H9 (cell line): ENCODE data around the gene MYO18B. TPM values are rescaled to one million over a fixed set of nuclear protein-coding genes. Genes with fewer than 3 reads are reported as not detected.

ENCODE experiments used
- DNase-seq: peaks from one replicate; pipeline ENCODE4 v3.0.0-alpha.2; 2017
- H2AFZ ChIP-seq: one replicate; pipeline ENCODE4 v1.6.1; 2013; ENCODE audit warnings: mild to moderate bottlenecking, low read length, control low read depth, moderate library complexity
- H2AK5ac ChIP-seq: 2 replicates; pipeline ENCODE4 v1.6.1; 2013; ENCODE audit warnings: low read length, control low read depth, mixed read lengths; ENCODE audit not compliant: insufficient read length
- H2BK120ac ChIP-seq: one replicate; pipeline ENCODE4 v1.6.1; 2013; ENCODE audit warnings: low read depth, mild to moderate bottlenecking, low read length, control low read depth, inconsistent platforms; ENCODE audit not compliant: poor library complexity, severe bottlenecking
- H2BK12ac ChIP-seq: 2 replicates; pipeline ENCODE4 v1.6.1; 2013; ENCODE audit warnings: low read length, control low read depth, mixed read lengths, low read depth; ENCODE audit not compliant: insufficient read length
- H2BK15ac ChIP-seq: 2 replicates; pipeline ENCODE4 v1.6.1; 2013; ENCODE audit warnings: low read depth, low read length, control low read depth
- H2BK20ac ChIP-seq: one replicate; pipeline ENCODE4 v1.6.1; 2013; ENCODE audit warnings: low read depth, mild to moderate bottlenecking, low read length, control low read depth, inconsistent platforms; ENCODE audit not compliant: poor library complexity, severe bottlenecking
- H2BK5ac ChIP-seq: 2 replicates; pipeline ENCODE4 v1.6.1; 2013; ENCODE audit warnings: low read length, control low read depth, mixed read lengths; ENCODE audit not compliant: insufficient read length
- H3K14ac ChIP-seq: 2 replicates; pipeline ENCODE4 v1.6.1; 2013; ENCODE audit warnings: low read length, control low read depth; ENCODE audit not compliant: insufficient read depth
- H3K18ac ChIP-seq: 2 replicates; pipeline ENCODE4 v1.6.1; 2013; ENCODE audit warnings: low read depth, mild to moderate bottlenecking, mixed read lengths, low read length, control low read depth; ENCODE audit not compliant: insufficient read length
- H3K23ac ChIP-seq: 2 replicates; pipeline ENCODE4 v1.6.1; 2013; ENCODE audit warnings: low read length, control low read depth, mixed read lengths, low read depth; ENCODE audit not compliant: insufficient read length
- H3K23me2 ChIP-seq: 2 replicates; pipeline ENCODE4 v1.6.1; 2013; ENCODE audit warnings: low read depth, mild to moderate bottlenecking, mixed read lengths, low read length, control low read depth; ENCODE audit not compliant: insufficient read length, poor library complexity, severe bottlenecking
- H3K27ac ChIP-seq: 2 replicates; pipeline ENCODE4 v1.5.1; 2013; ENCODE audit warnings: low read length, control low read depth, mixed read lengths, low read depth; ENCODE audit not compliant: insufficient read length
- H3K27me3 ChIP-seq: 2 replicates; pipeline ENCODE4 v1.6.1; 2013; ENCODE audit warnings: low read length, control low read depth, inconsistent platforms; ENCODE audit not compliant: insufficient read depth
- H3K4ac ChIP-seq: 2 replicates; pipeline ENCODE4 v1.6.1; 2013; ENCODE audit warnings: low read depth, mild to moderate bottlenecking, control low read depth, inconsistent platforms, low read length, moderate library complexity
- H3K4me1 ChIP-seq: 2 replicates; pipeline ENCODE4 v1.6.1; 2013; ENCODE audit warnings: low read length, control low read depth, inconsistent platforms; ENCODE audit not compliant: insufficient read depth
- H3K4me2 ChIP-seq: 2 replicates; pipeline ENCODE4 v1.6.1; 2013; ENCODE audit warnings: low read length, control low read depth, mixed read lengths; ENCODE audit not compliant: insufficient read length, insufficient read depth
- H3K56ac ChIP-seq: 2 replicates; pipeline ENCODE4 v1.6.1; 2013; ENCODE audit warnings: low read depth, mild to moderate bottlenecking, mixed read lengths, low read length, control low read depth; ENCODE audit not compliant: insufficient read length
- H3K79me1 ChIP-seq: 2 replicates; pipeline ENCODE4 v1.6.1; 2013; ENCODE audit warnings: low read depth, mild to moderate bottlenecking, moderate library complexity, low read length, control low read depth, inconsistent platforms; ENCODE audit not compliant: insufficient read depth, poor library complexity, severe bottlenecking
- H3K79me2 ChIP-seq: 2 replicates; pipeline ENCODE4 v1.6.1; 2013; ENCODE audit warnings: low read length, control low read depth, inconsistent platforms; ENCODE audit not compliant: insufficient read depth
- H3K9ac ChIP-seq: 2 replicates; pipeline ENCODE4 v1.6.1; 2013; ENCODE audit warnings: low read length, control low read depth, mixed read lengths; ENCODE audit not compliant: insufficient read length; ENCODE audit errors: extremely low read depth
- H3K9me3 ChIP-seq: one replicate; pipeline ENCODE4 v1.6.1; 2013; ENCODE audit warnings: low read depth, low read length, inconsistent platforms; ENCODE audit not compliant: control insufficient read depth
- H3T11ph ChIP-seq: one replicate; pipeline ENCODE4 v1.6.1; 2013; ENCODE audit warnings: mild to moderate bottlenecking, low read length, control low read depth, inconsistent platforms
- H4K20me1 ChIP-seq: one replicate; pipeline ENCODE4 v1.6.1; 2013; ENCODE audit not compliant: control insufficient read depth, insufficient read length, insufficient read depth
- H4K5ac ChIP-seq: 2 replicates; pipeline ENCODE4 v1.6.1; 2013; ENCODE audit warnings: low read depth, mild to moderate bottlenecking, mixed read lengths, low read length, control low read depth; ENCODE audit not compliant: insufficient read length
- H4K8ac ChIP-seq: replicated peaks from 2 replicates; pipeline ENCODE4 v1.6.1; 2013; ENCODE audit warnings: low read length, control low read depth, mixed read lengths, low read depth; ENCODE audit not compliant: insufficient read length
- H4K91ac ChIP-seq: 2 replicates; pipeline ENCODE4 v1.6.1; 2013; ENCODE audit warnings: low read depth, mild to moderate bottlenecking, moderate library complexity, mixed read lengths, low read length, control low read depth; ENCODE audit not compliant: insufficient read length
- H3K27ac Mint-ChIP-seq, 3 experiments: 2 replicates in 2 of 3; 3 replicates in 1 of 3; pipeline ENCODE4 v1.8.0; 2020 to 2021; ENCODE audit warnings: mixed read lengths in 3 of 3, mild to moderate bottlenecking in 1 of 3, moderate library complexity in 1 of 3
- H3K27me3 Mint-ChIP-seq: 2 replicates; pipeline ENCODE4 v1.8.0; 2021; ENCODE audit warnings: low read depth, mild to moderate bottlenecking, moderate library complexity, mixed read lengths
- H3K36me3 Mint-ChIP-seq, 3 experiments: 2 replicates in 2 of 3; 3 replicates in 1 of 3; pipeline ENCODE4 v1.8.0; 2020 to 2021; ENCODE audit warnings: low read depth in 3 of 3, mixed read lengths in 3 of 3; ENCODE audit not compliant: insufficient read depth in 1 of 3
- H3K4me1 Mint-ChIP-seq, 2 experiments: 2 replicates each; pipeline ENCODE4 v1.8.0; 2020; ENCODE audit warnings: mixed read lengths in 2 of 2
- H3K4me3 Mint-ChIP-seq, 2 experiments: 2 replicates in 1 of 2; 3 replicates in 1 of 2; pipeline ENCODE4 v1.8.0; 2020 to 2021; ENCODE audit warnings: mild to moderate bottlenecking in 2 of 2, mixed read lengths in 2 of 2, moderate library complexity in 1 of 2
- H3K9me3 Mint-ChIP-seq, 2 experiments: 2 replicates in 1 of 2; 3 replicates in 1 of 2; pipeline ENCODE4 v1.8.0; 2020; ENCODE audit warnings: mild to moderate bottlenecking in 2 of 2, mixed read lengths in 2 of 2, moderate library complexity in 1 of 2
- WGBS: extraction: QIAGEN DNeasy Blood & Tissue Kit; methylation state at CpG from one replicate; pipeline ENCODE4 v1.1.7; 2013; ENCODE audit warnings: missing lambda C conversion rate, low lambda C conversion rate, mixed read lengths; ENCODE audit not compliant: insufficient read length; ENCODE audit errors: extremely low coverage; 5-methylcytosine and 5-hydroxymethylcytosine counted together
- total RNA-seq: library from RNA; stranded (reverse); gene quantifications from 2 replicates; pipeline ENCODE4 v1.2.1, GENCODE V29; 2021
- TF ChIP-seq, protein P1 (sequence below): fragments of 200-600 bp; sonication (generic); conservative IDR thresholded peaks from 3 replicates; pipeline ENCODE4 v1.8.0; 2021; ENCODE audit warnings: antibody characterized with exemption, mild to moderate bottlenecking

The MYO18B gene
- total RNA-seq, 1 experiment from 2014 or later, result 0.46 TPM

DNA sequence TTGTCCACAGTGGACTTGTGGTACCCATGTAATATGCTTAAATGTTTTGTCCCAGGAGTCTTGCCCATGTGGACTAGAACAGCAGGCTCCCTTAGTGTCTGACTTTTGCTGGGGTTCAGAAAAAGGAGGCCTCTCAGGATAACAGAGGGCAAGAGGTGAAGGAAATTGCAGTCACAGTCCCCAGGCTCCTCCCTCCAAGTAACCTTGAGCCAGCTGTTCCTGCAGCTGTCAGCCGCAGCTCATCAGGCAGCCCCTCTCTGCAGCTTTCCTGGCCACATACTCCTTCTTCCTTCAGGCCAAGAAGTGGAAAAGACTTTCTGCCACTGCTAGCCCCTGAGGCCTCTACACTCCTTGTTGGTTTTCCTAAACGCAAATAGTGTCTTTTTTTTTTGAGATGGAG, 6.3 kb upstream of the MYO18B start:
- H3K14ac ChIP-seq, result no peak overlapping the region
- H3K23me2 ChIP-seq, result no peaks in the 10 kb centered on the region
- H4K5ac ChIP-seq, result no peak overlapping the region
- H3K9me3 ChIP-seq, result no peaks in the 10 kb centered on the region
- Mint-ChIP-seq H3K9me3 (no peaks in the 10 kb centered on the region), H3K4me1 (no peaks in the 10 kb centered on the region), H3K4me3 (no peak overlapping the region), H3K27me3 (peaks cover 5% of the 10 kb centered on the region), H3K27ac (no peak overlapping the region), H3K36me3 (no peaks in the 10 kb centered on the region; a peak in 1 of 7 replicates)
- no peak overlapping the region for H2BK12ac ChIP-seq
- no peaks in the 10 kb centered on the region for H3K4me1 ChIP-seq
- no peaks in the 10 kb centered on the region for H4K20me1 ChIP-seq
- WGBS, result no CpG with 5 or more reads among the region's 2 CpGs
- H3K4ac ChIP-seq, result no peak overlapping the region
- no peaks in the 10 kb centered on the region for H3K79me2 ChIP-seq
- no peak overlapping the region for H2BK20ac ChIP-seq
- H2BK5ac ChIP-seq, result no peak overlapping the region
- no peak overlapping the region for H3K23ac ChIP-seq
- no peak overlapping the region for H3K4me2 ChIP-seq
- H3K27me3 ChIP-seq, result no peaks in the 10 kb centered on the region
- H3T11ph ChIP-seq, result no peak overlapping the region
- DNase-seq, result no peak
- H2BK15ac ChIP-seq, result no peak overlapping the region
- no peak overlapping the region for H3K27ac ChIP-seq
- no peak overlapping the region for H3K18ac ChIP-seq
- H2AFZ ChIP-seq, result no peak overlapping the region
- no peak overlapping the region for H3K9ac ChIP-seq
- no peaks in the 10 kb centered on the region for H3K79me1 ChIP-seq
- no peak overlapping the region for H4K91ac ChIP-seq
- no peak overlapping the region for H2AK5ac ChIP-seq
- no peak overlapping the region for H2BK120ac ChIP-seq
- no peak overlapping the region for H3K56ac ChIP-seq
- TF ChIP-seq, protein P1, sequence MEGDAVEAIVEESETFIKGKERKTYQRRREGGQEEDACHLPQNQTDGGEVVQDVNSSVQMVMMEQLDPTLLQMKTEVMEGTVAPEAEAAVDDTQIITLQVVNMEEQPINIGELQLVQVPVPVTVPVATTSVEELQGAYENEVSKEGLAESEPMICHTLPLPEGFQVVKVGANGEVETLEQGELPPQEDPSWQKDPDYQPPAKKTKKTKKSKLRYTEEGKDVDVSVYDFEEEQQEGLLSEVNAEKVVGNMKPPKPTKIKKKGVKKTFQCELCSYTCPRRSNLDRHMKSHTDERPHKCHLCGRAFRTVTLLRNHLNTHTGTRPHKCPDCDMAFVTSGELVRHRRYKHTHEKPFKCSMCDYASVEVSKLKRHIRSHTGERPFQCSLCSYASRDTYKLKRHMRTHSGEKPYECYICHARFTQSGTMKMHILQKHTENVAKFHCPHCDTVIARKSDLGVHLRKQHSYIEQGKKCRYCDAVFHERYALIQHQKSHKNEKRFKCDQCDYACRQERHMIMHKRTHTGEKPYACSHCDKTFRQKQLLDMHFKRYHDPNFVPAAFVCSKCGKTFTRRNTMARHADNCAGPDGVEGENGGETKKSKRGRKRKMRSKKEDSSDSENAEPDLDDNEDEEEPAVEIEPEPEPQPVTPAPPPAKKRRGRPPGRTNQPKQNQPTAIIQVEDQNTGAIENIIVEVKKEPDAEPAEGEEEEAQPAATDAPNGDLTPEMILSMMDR, result no peak
- no peak overlapping the region for H4K8ac ChIP-seq
